ENCODE data around the gene CBX1.

- TF ChIP-seq, protein P1, sequence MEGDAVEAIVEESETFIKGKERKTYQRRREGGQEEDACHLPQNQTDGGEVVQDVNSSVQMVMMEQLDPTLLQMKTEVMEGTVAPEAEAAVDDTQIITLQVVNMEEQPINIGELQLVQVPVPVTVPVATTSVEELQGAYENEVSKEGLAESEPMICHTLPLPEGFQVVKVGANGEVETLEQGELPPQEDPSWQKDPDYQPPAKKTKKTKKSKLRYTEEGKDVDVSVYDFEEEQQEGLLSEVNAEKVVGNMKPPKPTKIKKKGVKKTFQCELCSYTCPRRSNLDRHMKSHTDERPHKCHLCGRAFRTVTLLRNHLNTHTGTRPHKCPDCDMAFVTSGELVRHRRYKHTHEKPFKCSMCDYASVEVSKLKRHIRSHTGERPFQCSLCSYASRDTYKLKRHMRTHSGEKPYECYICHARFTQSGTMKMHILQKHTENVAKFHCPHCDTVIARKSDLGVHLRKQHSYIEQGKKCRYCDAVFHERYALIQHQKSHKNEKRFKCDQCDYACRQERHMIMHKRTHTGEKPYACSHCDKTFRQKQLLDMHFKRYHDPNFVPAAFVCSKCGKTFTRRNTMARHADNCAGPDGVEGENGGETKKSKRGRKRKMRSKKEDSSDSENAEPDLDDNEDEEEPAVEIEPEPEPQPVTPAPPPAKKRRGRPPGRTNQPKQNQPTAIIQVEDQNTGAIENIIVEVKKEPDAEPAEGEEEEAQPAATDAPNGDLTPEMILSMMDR (conservative IDR thresholded peaks at IDR 0.05; ENCODE audit: low read length) = no peak
- no peak for TF ChIP-seq EZH2phosphoT487 (IDR thresholded peaks at IDR 0.05; ENCODE audit: borderline replicate concordance, low read depth, low read length)
Observed at GRCh38 chr17:48110761-48111160, 9.5 kb upstream of the CBX1 start.

Measured in OCI-LY7 (cell line).